ENCODE measurements around the gene KCNN2. TPM values are rescaled to one million over a fixed set of nuclear protein-coding genes. Genes with fewer than 3 reads are reported as not detected.
"Not testable (repeated sequence)": the region's sequence is repeated elsewhere in the genome, so short reads cannot be mapped to it uniquely, and the experiment has no call there.

The KCNN2 gene
- polyA plus RNA-seq, 10 donors = 5.7 to 11.3 (median 8.5) TPM

GRCh38 chr5:114418176-114419066, 56.6 kb downstream of the KCNN2 start:
- no peak for DNase-seq

GRCh38 chr5:114419067-114419388, 57.2 kb downstream of the KCNN2 start:
- no peak for DNase-seq

- no peak for DNase-seq
Observed at GRCh38 chr5:114419959-114420358, 58.1 kb downstream of the KCNN2 start.

GRCh38 chr5:114427204-114427603, 65.3 kb downstream of the KCNN2 start:
- no peak for DNase-seq

- DNase-seq = no peak
Observed at GRCh38 chr5:114430532-114430931, 68.7 kb downstream of the KCNN2 start.

GRCh38 chr5:114432684-114433083, 70.8 kb downstream of the KCNN2 start:
- not testable (repeated sequence) for DNase-seq

GRCh38 chr5:114434396-114435219, 72.7 kb downstream of the KCNN2 start:
- DNase-seq = no peak

GRCh38 chr5:114435220-114435481, 73.3 kb downstream of the KCNN2 start:
- no peak for DNase-seq

GRCh38 chr5:114435885-114436299, 74.0 kb downstream of the KCNN2 start:
- DNase-seq = no peak

GRCh38 chr5:114437936-114438335, 76.1 kb downstream of the KCNN2 start:
- DNase-seq = no peak

GRCh38 chr5:114438471-114438870, 76.6 kb downstream of the KCNN2 start:
- DNase-seq = no peak

GRCh38 chr5:114447084-114447773, 85.4 kb downstream of the KCNN2 start:
- DNase-seq = no peak

GRCh38 chr5:114448481-114448880, 86.6 kb downstream of the KCNN2 start:
- no peak for DNase-seq

GRCh38 chr5:114449860-114450421, 88.1 kb downstream of the KCNN2 start:
- peak; percentile 79 to 93 (median 84) for DNase-seq

- peak; percentile 89 to 95 (median 92) for DNase-seq
Observed at GRCh38 chr5:114450437-114450836, 88.6 kb downstream of the KCNN2 start.

- no peak for DNase-seq
Observed at GRCh38 chr5:114458726-114459125, 96.9 kb downstream of the KCNN2 start.

GRCh38 chr5:114467171-114467570, 105.3 kb downstream of the KCNN2 start:
- DNase-seq = no peak

GRCh38 chr5:114467729-114468128, 105.9 kb downstream of the KCNN2 start:
- no peak for DNase-seq

- DNase-seq = no peak
Observed at GRCh38 chr5:114469372-114469771, 107.5 kb downstream of the KCNN2 start.

GRCh38 chr5:114471529-114471928, 109.7 kb downstream of the KCNN2 start:
- no peak for DNase-seq

- DNase-seq = no peak
Observed at GRCh38 chr5:114473541-114473940, 111.7 kb downstream of the KCNN2 start.

- DNase-seq = no peak
Observed at GRCh38 chr5:114477816-114478334, 116.0 kb downstream of the KCNN2 start.

All from muscle of back (tissue), 11 donors.